ENCODE data around the gene BRD2. TPM values are rescaled to one million over a fixed set of nuclear protein-coding genes. Genes with fewer than 3 reads are reported as not detected.

The BRD2 gene
- total RNA-seq, 1 donor: 146 TPM

GRCh38 chr6:32956176-32956575, 12.2 kb upstream of the BRD2 start:
- TF ChIP-seq CTCF (IDR thresholded peaks at IDR 0.05; ENCODE audit: insufficient read depth, low read depth, low read length): no peak
- DNase-seq (ENCODE audit: low read depth): no peak
- H3K4me3 ChIP-seq (ENCODE audit: low read depth, low read length): no peak overlapping the region

GRCh38 chr6:32960563-32960962, 7.8 kb upstream of the BRD2 start:
- DNase-seq (ENCODE audit: low read depth): no peak
- TF ChIP-seq CTCF (IDR thresholded peaks at IDR 0.05; ENCODE audit: insufficient read depth, low read depth, low read length): no peak
- no peak overlapping the region for H3K4me3 ChIP-seq (ENCODE audit: low read depth, low read length)

GRCh38 chr6:32962213-32962826, 6.1 kb upstream of the BRD2 start:
- DNase-seq (ENCODE audit: low read depth): no peak
- TF ChIP-seq CTCF (IDR thresholded peaks at IDR 0.05; ENCODE audit: insufficient read depth, low read depth, low read length): no peak
- H3K4me3 ChIP-seq (ENCODE audit: low read depth, low read length): no peak overlapping the region

GRCh38 chr6:32963866-32964265, 4.5 kb upstream of the BRD2 start:
- DNase-seq (ENCODE audit: low read depth): no peak
- no peak for TF ChIP-seq CTCF (IDR thresholded peaks at IDR 0.05; ENCODE audit: insufficient read depth, low read depth, low read length)
- H3K4me3 ChIP-seq (ENCODE audit: low read depth, low read length): no peak overlapping the region

GRCh38 chr6:32964776-32965175, 3.6 kb upstream of the BRD2 start:
- no peak overlapping the region for H3K4me3 ChIP-seq (ENCODE audit: low read depth, low read length)
- TF ChIP-seq CTCF (IDR thresholded peaks at IDR 0.05; ENCODE audit: insufficient read depth, low read depth, low read length): no peak
- no peak for DNase-seq (ENCODE audit: low read depth)

GRCh38 chr6:32967151-32968091, 973 bp upstream of the BRD2 start:
- DNase-seq (ENCODE audit: low read depth): peak; percentile 49
- TF ChIP-seq CTCF (IDR thresholded peaks at IDR 0.05; ENCODE audit: insufficient read depth, low read depth, low read length): peak; percentile 56
- H3K4me3 ChIP-seq (ENCODE audit: low read depth, low read length): peak overlapping the region; percentile 91

Data from fibroblast of villous mesenchyme (primary cell).